GM15510 (cell line): ENCODE data around the gene STK26.

Source experiments
- POLR2A ChIP-seq: IDR thresholded peaks from 3 replicates; pipeline ENCODE4 v1.6.1; 2011; ENCODE audit warnings: borderline replicate concordance; ENCODE audit not compliant: insufficient read length; ENCODE audit errors: extremely low read depth

The STK26 gene

GRCh38 chrX:132022967-132023895 lies at the start of gene STK26:
STK26 (plus strand) TSS chrX:132023302; CDS start chrX:132023618, 316 bp downstream.
- TF ChIP-seq POLR2A = peak; percentile 71

GRCh38 chrX:131975851-131976250 lies 47.3 kb upstream of the STK26 start:
- no peak for TF ChIP-seq POLR2A

GRCh38 chrX:131977619-131978018 lies 45.5 kb upstream of the STK26 start:
- no peak for TF ChIP-seq POLR2A

DNA sequence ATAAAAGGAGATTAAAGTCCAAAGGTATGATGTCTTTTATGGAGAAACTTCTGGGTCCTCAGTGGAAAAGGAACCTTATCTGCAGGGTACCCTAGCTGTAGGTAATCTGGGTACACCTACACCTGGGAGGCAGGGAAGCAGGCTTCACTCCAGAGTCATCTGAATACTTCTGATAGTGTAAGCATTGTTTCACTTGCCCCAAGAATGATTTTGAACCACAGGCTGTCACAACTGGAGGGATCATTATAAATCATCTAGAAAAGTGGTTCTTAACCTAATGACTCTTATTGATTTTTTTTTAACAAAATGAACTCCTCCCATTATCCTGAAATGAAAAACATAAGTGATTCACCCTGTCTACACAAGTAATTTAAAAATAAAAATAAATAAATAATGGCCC lies 44.0 kb upstream of the STK26 start:
- no peak for TF ChIP-seq POLR2A

DNA sequence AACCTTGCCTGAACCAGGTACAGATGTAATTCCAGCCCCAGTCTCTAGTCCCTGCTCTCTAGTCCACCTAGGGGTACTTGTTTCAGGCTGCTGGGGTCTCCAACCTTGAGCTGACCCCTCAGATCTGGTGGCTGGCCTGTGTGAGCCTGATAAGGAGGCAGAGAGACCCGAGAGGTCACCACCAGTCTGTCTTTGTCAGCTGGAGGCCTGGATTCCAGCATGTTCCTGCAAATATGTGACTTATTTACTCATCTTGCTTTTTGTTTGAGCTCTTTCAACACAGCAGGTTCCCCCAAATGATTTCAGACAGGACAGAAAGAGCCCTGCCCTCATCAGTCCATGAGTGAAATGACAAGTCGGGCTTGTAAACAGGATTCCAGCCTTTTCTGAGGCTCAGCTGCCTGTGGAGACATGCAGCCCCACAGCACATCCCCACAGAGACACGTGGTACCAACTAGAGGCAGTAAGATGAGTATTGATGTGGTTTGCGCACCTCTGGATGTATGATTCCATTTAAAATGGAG lies 37.5 kb upstream of the STK26 start:
- TF ChIP-seq POLR2A = no peak

- TF ChIP-seq POLR2A = no peak
Measured at GRCh38 chrX:131987252-131987651, 35.9 kb upstream of the STK26 start.

GRCh38 chrX:131988236-131988635 lies 34.9 kb upstream of the STK26 start:
- TF ChIP-seq POLR2A = no peak

GRCh38 chrX:132001127-132001526 lies 22.0 kb upstream of the STK26 start:
- TF ChIP-seq POLR2A = no peak

- TF ChIP-seq POLR2A = no peak
Measured at GRCh38 chrX:132004728-132005127, 18.4 kb upstream of the STK26 start.

GRCh38 chrX:132009350-132009749 lies 13.8 kb upstream of the STK26 start:
- TF ChIP-seq POLR2A = no peak

GRCh38 chrX:132015875-132016274 lies 7.2 kb upstream of the STK26 start:
- no peak for TF ChIP-seq POLR2A

DNA sequence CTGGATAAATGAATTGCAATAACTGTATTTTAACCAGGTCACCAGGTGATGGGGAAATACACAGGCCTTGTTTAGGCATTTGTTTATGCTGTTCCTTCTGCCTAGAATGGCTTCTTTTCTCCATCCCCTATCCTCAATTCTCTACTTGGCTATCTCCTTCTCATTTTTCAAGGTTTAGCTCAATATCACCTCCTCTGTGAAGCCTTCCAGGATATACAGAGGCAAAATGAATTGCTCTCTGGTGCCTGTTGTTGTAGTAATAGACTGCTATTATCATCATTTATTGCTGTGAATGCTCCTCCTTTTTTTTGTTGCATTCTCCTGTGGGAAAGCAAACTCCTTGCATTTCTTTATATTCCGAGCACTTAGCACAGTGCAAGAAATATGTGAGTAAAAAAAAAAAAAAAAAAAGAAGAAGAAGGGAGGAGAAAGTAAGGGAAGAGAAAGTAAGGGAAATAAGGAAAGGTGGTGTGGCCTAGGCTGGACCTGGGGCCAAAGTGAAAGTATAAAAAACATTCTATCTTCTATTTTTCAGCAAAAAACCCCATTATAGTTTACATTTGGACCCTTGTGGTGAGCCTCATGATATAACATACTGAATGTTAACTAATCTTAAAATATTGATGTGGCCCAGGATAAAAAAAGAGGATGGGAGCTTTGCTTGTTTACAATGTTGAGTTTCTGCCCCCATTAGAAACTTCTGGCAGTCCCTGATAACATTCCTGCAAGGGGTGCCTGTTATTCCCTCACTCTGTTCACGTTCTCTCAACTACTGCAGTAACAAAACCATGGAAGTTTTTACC lies 6.3 kb upstream of the STK26 start:
- TF ChIP-seq POLR2A = no peak

- TF ChIP-seq POLR2A = no peak
Measured at GRCh38 chrX:132017431-132018185, 5.5 kb upstream of the STK26 start.

DNA sequence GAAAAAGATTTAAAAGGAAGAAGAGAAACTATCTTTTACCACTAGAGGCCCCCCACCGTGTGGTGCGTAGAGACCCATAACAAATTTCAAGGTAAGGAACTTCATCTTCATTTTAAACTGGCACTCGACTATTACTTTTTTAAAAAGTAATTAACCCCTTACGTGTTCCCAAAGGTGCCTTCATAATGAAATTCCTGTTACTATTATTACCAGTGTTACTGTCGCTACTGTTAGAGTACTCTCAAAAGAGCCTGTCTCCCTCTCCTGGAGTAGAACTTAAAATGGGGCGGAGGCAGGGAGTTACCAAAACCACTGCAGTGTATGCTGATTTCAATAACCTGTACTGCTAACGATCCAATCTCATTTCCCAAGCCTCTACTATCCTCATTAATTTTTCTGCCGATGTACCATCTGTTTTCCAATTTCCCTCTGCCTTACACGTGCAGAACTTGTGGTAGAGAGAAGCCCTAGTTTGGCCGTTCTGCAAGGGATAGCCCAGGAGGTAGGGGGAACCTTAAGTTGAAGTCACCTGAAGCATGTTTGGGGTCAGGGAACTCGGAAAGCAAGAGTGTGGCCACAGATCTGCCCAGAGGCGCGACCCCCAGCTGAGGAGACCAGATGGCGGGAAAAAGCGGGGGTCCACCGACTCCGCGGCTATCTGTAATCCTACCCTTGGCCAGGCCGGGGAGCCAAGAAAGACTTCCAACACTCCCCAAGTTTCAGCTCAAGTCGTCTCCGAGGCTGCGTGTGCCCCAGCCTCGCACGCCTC lies 720 bp upstream of the STK26 start:
- TF ChIP-seq POLR2A = no peak
